ENCODE data around the gene TMEM125.

The TMEM125 gene

GRCh38 chr1:43274804-43275180 lies 5.0 kb downstream of the TMEM125 start:
- no peak for DNase-seq

GRCh38 chr1:43275826-43276620 lies 6.2 kb downstream of the TMEM125 start:
- DNase-seq, result no peak

- DNase-seq, result no peak
Measured at GRCh38 chr1:43276673-43277072, 6.9 kb downstream of the TMEM125 start.

GRCh38 chr1:43277116-43277876 lies 7.5 kb downstream of the TMEM125 start:
- no peak for DNase-seq

GRCh38 chr1:43279161-43279560 lies 9.4 kb downstream of the TMEM125 start:
- no peak for DNase-seq

- no peak for DNase-seq
Measured at GRCh38 chr1:43279666-43280065, 9.9 kb downstream of the TMEM125 start.

GRCh38 chr1:43280692-43281091 lies 10.9 kb downstream of the TMEM125 start:
- DNase-seq, result no peak

GRCh38 chr1:43282220-43283195 lies 12.7 kb downstream of the TMEM125 start:
- DNase-seq, result no peak

- DNase-seq, result no peak
Measured at GRCh38 chr1:43284065-43284464, 14.3 kb downstream of the TMEM125 start.

GRCh38 chr1:43284546-43285110 lies 14.8 kb downstream of the TMEM125 start:
- DNase-seq, result no peak

- no peak for DNase-seq
Measured at GRCh38 chr1:43285269-43285990, 15.6 kb downstream of the TMEM125 start, which contains the start of gene C1orf210. TSS of gene C1orf210 (minus strand) at chr1:43285581. CDS start at chr1:43283270, 2,311 bp downstream.

- no peak for DNase-seq
Measured at GRCh38 chr1:43286115-43286514, 16.3 kb downstream of the TMEM125 start.

- no peak for DNase-seq
Measured at GRCh38 chr1:43286533-43286932, 16.8 kb downstream of the TMEM125 start.

GRCh38 chr1:43288058-43288784 lies 18.4 kb downstream of the TMEM125 start:
- DNase-seq, result no peak

GRCh38 chr1:43288785-43289706 lies 19.3 kb downstream of the TMEM125 start:
- no peak for DNase-seq

- DNase-seq, result no peak
Measured at GRCh38 chr1:43292216-43292615, 22.4 kb downstream of the TMEM125 start.

- no peak for DNase-seq
Measured at GRCh38 chr1:43292679-43293078, 22.9 kb downstream of the TMEM125 start.

- no peak for DNase-seq
Measured at GRCh38 chr1:43293176-43293575, 23.4 kb downstream of the TMEM125 start.

GRCh38 chr1:43293896-43294760 lies 24.3 kb downstream of the TMEM125 start:
- peak; percentile 26 for DNase-seq

All from fibroblast of skin of right biceps (primary cell).